Activated CD4-positive, alpha-beta T cell treated with anti-CD3 and anti-CD28 coated beads for 1 hour (primary cell): ENCODE data around the gene SCAPER.
"Not testable (repeated sequence)": the region's sequence is repeated elsewhere in the genome, so short reads cannot be mapped to it uniquely, and the experiment has no call there.

Source experiments
- DNase-seq: peaks from one replicate; pipeline ENCODE4 v3.0.0-alpha.2; 2020

The SCAPER gene

GRCh38 chr15:76464247-76464646, 440.9 kb downstream of the SCAPER start:
- DNase-seq = no peak

DNA sequence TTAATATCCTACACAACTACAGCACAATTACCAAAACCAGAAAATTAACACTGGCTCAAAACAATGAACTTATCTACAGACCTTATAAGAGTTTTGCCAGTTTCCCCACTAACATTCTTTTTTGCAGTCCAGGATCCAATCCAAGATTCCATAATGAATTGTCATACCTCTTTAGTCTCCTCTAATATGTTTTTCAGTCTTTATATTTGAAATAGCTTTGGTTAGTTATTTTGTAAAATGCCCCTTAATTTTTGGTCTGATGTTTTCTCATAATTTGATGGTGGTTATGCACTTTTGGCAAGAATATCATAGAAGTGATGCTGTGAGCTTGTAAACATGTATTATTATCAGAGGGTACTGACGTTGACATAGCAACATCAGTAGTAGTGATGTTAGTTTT, 444.3 kb downstream of the SCAPER start:
- DNase-seq = no peak

DNA sequence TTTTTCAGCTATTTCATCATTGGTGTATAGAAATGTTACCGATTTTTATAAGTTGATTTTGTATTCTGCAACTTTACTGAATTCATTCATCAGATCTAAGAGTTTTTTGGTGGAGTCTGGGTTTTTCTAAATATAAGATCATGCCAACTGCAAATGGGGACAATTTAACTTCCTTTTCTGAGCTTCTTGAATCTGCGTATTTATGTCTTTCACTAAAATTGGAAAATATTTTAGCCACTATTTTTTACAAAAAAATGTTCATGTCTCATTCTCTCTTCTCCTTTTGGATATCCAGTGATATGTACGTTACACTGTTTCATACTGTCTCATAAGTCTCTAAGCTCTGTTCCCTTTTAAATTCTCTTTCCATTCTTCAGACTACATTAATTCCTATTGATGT, 444.8 kb downstream of the SCAPER start:
- no peak for DNase-seq

DNA sequence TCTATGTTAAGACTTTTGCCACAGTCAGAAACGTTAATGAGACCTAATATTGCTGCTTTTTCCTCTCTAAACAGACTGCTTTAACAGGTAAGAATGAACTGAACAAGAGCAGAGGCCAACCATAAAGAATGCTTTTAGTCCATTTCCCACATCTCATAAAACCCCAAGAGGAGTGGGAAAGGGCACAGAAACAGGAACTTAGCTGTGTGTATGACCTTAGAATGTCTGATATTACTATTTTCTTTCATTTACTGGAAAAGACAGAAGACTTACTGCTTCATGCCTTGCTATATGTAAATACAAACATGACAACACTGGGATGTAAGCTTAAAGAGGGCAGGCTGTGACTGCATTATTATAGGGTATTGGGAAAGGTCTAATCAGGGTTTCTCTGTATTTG, 453.6 kb downstream of the SCAPER start:
- no peak for DNase-seq

- no peak for DNase-seq
Observed at GRCh38 chr15:76449455-76449854, 455.7 kb downstream of the SCAPER start.

GRCh38 chr15:76448755-76449154, 456.4 kb downstream of the SCAPER start:
- no peak for DNase-seq

- DNase-seq = no peak
Observed at GRCh38 chr15:76447728-76448441, 457.3 kb downstream of the SCAPER start.

- no peak for DNase-seq
Observed at GRCh38 chr15:76440441-76440840, 464.7 kb downstream of the SCAPER start.

- no peak for DNase-seq
Observed at GRCh38 chr15:76439542-76439941, 465.6 kb downstream of the SCAPER start.

GRCh38 chr15:76433798-76434400, 471.2 kb downstream of the SCAPER start:
- DNase-seq = no peak

GRCh38 chr15:76433036-76433435, 472.1 kb downstream of the SCAPER start:
- not testable (repeated sequence) for DNase-seq

- no peak for DNase-seq
Observed at GRCh38 chr15:76432604-76433003, 472.5 kb downstream of the SCAPER start.

DNA sequence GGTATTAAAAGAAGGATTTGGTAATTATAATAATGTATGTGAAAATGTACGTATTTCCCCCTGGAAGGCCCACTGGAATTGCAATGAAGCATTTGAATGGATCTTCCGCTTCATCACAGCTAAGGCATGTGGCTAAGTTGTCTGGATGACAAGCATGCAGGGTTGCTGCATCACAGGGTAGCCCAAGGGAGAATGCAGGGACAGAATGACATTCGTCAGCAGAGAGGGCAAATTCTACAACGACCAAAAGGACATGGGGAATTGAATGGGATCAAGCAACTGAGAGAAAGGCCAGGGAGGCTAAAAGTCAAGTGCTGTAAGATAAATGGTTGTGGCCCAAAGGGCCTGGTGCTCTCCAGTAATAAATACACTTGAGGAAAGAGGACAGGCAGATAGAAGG, 473.2 kb downstream of the SCAPER start:
- no peak for DNase-seq

DNA sequence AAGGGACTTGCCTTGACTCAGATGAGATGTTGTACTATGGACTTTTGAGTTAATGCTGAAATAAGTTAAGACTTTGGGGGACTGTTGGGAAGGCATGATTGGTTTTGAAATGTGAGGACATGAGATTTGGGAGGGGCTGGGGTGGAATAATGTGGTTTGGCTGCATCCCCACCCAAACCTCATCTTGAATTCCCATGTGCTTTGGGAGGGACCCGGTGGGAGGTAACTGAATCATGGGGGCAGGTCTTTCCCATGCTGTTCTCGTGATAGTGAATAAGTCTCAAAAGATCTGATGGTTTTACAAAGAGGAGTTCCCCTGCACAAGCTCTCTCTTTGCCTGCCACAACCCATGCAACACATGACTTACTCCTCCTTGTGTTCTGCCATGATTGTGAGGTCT, 474.4 kb downstream of the SCAPER start:
- DNase-seq = not testable (repeated sequence)

GRCh38 chr15:76429661-76430060, 475.5 kb downstream of the SCAPER start:
- no peak for DNase-seq

DNA sequence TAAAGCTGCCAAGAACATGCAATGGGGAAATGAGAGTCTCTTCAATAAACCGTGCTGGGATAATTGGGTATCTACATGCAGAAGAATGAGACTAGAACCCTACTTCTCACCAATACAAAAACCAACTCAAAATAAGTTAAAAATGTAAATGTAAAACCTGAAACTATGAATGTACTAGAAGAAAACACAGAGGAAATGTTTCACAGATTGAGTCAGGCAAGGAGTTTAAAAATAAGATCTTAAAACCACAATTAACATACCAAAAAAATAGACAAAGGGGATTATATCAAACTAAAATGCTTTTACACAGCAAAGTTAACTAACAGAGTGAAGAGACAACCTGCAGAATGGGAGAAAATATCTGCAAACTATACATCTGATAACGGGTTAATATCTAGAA, 478.2 kb downstream of the SCAPER start:
- DNase-seq = no peak

DNA sequence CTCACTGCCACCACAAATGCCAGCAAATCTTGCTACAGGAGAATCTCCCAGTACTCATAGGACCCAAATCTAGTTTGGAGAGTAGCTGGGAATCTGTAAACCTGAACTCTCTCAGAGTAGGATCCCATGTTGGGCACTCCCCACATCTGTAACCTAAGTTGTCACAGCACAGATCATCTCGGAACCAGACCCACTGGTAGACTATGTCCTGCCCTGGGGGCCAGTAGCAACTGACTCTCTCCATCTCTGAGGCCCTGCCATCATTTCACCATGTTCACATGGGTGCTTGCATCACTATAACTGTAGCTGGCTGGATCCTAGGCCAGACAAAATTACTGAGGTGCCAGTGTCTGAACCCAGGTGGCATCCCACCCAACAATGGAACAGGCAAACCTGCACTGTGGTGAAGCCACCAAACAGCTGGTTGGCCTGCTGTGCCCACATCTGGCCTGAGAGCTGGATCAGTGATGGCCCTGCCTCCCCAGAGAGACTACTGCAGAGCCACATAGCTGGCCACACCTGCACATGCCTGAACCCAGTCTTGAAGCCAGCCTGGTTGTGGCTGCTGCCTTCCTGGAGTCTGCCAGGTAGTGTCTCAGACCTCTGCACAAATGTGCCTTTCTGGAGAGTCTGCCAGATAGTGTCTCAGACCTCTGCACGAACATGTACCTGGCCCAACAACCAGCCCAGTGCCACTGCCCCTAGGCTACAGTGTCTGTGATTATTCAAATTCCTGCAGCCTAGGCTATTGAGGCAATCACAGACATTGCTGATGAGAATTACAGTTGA, 486.6 kb downstream of the SCAPER start:
- DNase-seq = no peak

DNA sequence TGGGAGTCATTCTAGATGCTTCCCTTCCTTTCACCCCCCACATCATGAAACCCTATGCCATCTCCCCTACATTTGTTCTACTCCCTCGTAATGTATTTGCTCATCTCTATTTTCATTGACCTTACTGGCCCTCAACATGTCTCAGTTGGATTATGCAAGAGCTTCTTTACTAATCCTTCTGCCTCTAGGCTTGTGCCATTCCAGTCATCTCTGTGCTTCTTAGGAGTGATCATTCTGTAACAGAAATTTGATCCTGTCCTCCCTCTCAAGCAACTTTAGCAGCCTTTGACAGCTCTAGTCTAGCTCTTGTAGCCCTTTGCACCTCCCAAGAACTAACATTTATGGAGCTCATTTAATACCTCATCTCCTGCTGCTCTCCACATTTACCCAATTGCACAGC, 503.9 kb downstream of the SCAPER start:
- no peak for DNase-seq

- no peak for DNase-seq
Observed at GRCh38 chr15:76398317-76399104, 506.6 kb downstream of the SCAPER start.

DNA sequence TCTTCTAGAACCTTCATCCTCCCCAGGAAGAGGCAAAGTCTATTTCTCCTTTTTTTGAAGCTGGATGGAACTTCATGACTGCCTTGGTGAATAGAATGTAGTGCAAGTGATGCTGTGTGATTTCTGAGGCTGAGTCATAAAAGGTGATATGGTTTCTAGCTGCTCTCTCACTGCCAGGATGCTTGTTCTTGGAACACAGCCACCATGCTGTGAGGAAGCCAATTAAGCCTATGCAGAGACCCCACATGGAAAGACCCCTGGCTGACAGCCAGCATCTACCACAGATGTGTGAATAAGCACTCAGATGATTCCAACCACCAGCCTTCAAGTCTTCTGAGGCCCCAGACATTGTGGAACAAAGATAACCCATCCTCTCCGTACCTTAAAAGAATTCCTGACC, 511.5 kb downstream of the SCAPER start:
- DNase-seq = no peak

DNA sequence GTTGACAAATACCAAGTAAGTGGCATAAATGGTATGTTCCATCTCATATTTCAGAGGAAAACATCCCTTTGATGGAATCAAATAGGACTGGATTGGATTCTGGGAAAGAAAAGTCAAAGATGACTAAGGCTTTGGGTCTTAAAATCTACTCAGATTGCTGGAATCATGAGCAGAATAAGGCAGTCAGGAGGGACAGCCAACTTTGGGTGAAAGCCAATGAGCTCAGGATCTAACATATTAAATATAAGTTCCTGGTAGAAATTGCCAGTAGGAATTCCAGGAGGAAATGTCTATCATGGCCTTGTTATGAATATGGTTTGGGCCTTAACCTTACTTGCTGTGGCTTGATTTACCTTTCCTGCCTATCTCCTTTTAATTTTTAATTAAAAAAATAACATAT, 513.3 kb downstream of the SCAPER start:
- no peak for DNase-seq

GRCh38 chr15:76391309-76391708, 513.8 kb downstream of the SCAPER start:
- DNase-seq = no peak

DNA sequence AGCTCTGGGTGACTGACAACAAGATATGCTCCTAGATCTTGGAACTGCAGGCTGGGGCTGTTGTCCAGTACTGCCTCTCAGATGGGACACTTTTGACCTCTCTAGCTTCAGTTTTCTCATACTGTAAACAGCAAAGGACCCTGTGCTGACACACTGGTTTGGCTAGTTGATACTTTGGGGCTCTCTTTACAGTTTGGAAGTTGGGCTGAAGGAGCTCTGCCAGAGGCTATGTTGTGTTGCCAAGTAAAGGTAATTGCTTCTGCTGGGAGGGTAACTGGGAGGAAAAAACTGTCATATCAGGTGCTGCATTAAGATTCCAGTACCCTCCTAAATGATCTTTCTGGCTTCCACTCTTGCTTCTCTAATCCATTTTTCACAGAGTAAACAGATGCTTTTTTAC, 514.6 kb downstream of the SCAPER start:
- DNase-seq = no peak
